Gastroesophageal sphincter (tissue), 4 donors: ENCODE data around the gene CD36. TPM values are rescaled to one million over a fixed set of nuclear protein-coding genes. Genes with fewer than 3 reads are reported as not detected.

Source experiments
- ATAC-seq: fragments of 150-250 bp; one replicate; pipeline ENCODE4 v1.9.1; 2016; ENCODE audit warnings: mild to moderate bottlenecking, moderate library complexity
- H3K27ac ChIP-seq, 4 donors: fragments of 200-600 bp; sonication (generic) in 3 of 4; 1 replicate in 3 of 4; 2 replicates in 1 of 4; pipeline ENCODE4 v1.5.1; 2016 to 2019
- H3K27me3 ChIP-seq: fragments of 200-600 bp; sonication (generic); one replicate; pipeline ENCODE4 v1.5.1; 2019
- H3K36me3 ChIP-seq, 2 donors: fragments of 200-600 bp; sonication (generic); one replicate each; pipeline ENCODE4 v1.5.1; 2019; ENCODE audit warnings: control low read depth in 1 of 2
- H3K4me1 ChIP-seq, 3 donors: fragments of 200-600 bp; sonication (generic); 1 replicate in 2 of 3; 2 replicates in 1 of 3; pipeline ENCODE4 v1.5.1; 2016 to 2019; ENCODE audit warnings: control low read depth in 2 of 3
- H3K4me3 ChIP-seq, 2 donors: fragments of 200-600 bp; sonication (generic); one replicate each; pipeline ENCODE4 v1.5.1; 2019; ENCODE audit warnings: mild to moderate bottlenecking in 1 of 2, moderate library complexity in 1 of 2
- H3K9me3 ChIP-seq, 3 donors: fragments of 200-600 bp; sonication (generic); one replicate each; pipeline ENCODE4 v1.5.1; 2017 to 2019; ENCODE audit warnings: control low read depth in 2 of 3
- CTCF ChIP-seq, 4 experiments: fragments of 200-600 bp in 2 of 4; fragments of 450-650 bp in 2 of 4; sonication (generic) in 1 of 4; IDR thresholded peaks; one replicate each; pipeline ENCODE4 v1.5.1; 2017 to 2019; ENCODE audit warnings: antibody characterized with exemption in 4 of 4, mild to moderate bottlenecking in 2 of 4, moderate library complexity in 2 of 4
- EP300 ChIP-seq: sonication (generic); formaldehyde crosslinking; IDR thresholded peaks from one replicate; pipeline ENCODE4 v1.6.1; 2017; ENCODE audit warnings: antibody characterized with exemption, mild to moderate bottlenecking
- POLR2A ChIP-seq, 2 donors: fragments of 450-650 bp; IDR thresholded peaks; one replicate each; pipeline ENCODE4 v1.6.1; 2017; ENCODE audit warnings: antibody characterized with exemption in 2 of 2, mild to moderate bottlenecking in 2 of 2, moderate library complexity in 1 of 2
- POLR2AphosphoS5 ChIP-seq: sonication (generic); formaldehyde crosslinking; IDR thresholded peaks from one replicate; pipeline ENCODE4 v1.6.1; 2017; ENCODE audit warnings: antibody characterized with exemption
- WGBS, 2 donors: methylation state at CpG; one replicate each; pipeline ENCODE4 v1.1.5; 2018; ENCODE audit warnings: low coverage in 1 of 2; 5-methylcytosine and 5-hydroxymethylcytosine counted together
- total RNA-seq, 4 donors: library from RNA; depleted of rRNA; stranded (reverse); fragments of >200 nt; gene quantifications; one replicate each; pipeline ENCODE4 v1.1.0, GENCODE V29; 2016

The CD36 gene
- total RNA-seq, 4 donors from 2014 or later: 52.9 to 284 (median 81.2) TPM

GRCh38 chr7:80646083-80646865 is 7.8 kb downstream of the CD36 start:
- H3K36me3 ChIP-seq: no peaks in the 10 kb centered on the region
- H3K27me3 ChIP-seq: no peaks in the 10 kb centered on the region
- WGBS, 2 donors: 68 to 75% methylated on average over 7 to 9 of the region's 9 CpGs
- no peak overlapping the region for H3K27ac ChIP-seq
- H3K4me3 ChIP-seq: no peak overlapping the region
- no peak for TF ChIP-seq POLR2AphosphoS5
- TF ChIP-seq POLR2A (IDR thresholded peaks at IDR 0.05): no peak
- TF ChIP-seq CTCF (IDR thresholded peaks at IDR 0.05): no peak
- TF ChIP-seq EP300: no peak
- ATAC-seq: no peak
- H3K9me3 ChIP-seq: no peaks in the 10 kb centered on the region
- H3K4me1 ChIP-seq: no peaks in the 10 kb centered on the region

- no peak for ATAC-seq
- no peak overlapping the region for H3K27ac ChIP-seq
- no peaks in the 10 kb centered on the region for H3K36me3 ChIP-seq
- WGBS, 2 donors: 59 to 63% methylated on average over 3 of the region's 3 CpGs
- no peak overlapping the region for H3K4me3 ChIP-seq
- no peaks in the 10 kb centered on the region for H3K4me1 ChIP-seq
- H3K27me3 ChIP-seq: no peaks in the 10 kb centered on the region
- TF ChIP-seq CTCF (IDR thresholded peaks at IDR 0.05) (no peak), POLR2A (IDR thresholded peaks at IDR 0.05) (no peak), POLR2AphosphoS5 (no peak), EP300 (no peak)
- no peaks in the 10 kb centered on the region for H3K9me3 ChIP-seq
Observed at GRCh38 chr7:80647436-80647835, 9.0 kb downstream of the CD36 start.

GRCh38 chr7:80648031-80648600 is 9.7 kb downstream of the CD36 start:
- whole genome bisulfite sequencing, 2 donors: 97 to 100% methylated on average over 2 of the region's 2 CpGs
- Histone ChIP-seq H3K36me3 (no peaks in the 10 kb centered on the region), H3K27me3 (no peaks in the 10 kb centered on the region), H3K9me3 (no peaks in the 10 kb centered on the region), H3K27ac (no peak overlapping the region), H3K4me1 (no peaks in the 10 kb centered on the region), H3K4me3 (no peak overlapping the region)
- no peak for ATAC-seq
- no peak for TF ChIP-seq CTCF (IDR thresholded peaks at IDR 0.05)
- no peak for TF ChIP-seq POLR2A (IDR thresholded peaks at IDR 0.05)
- TF ChIP-seq EP300: no peak
- no peak for TF ChIP-seq POLR2AphosphoS5

- TF ChIP-seq CTCF (IDR thresholded peaks at IDR 0.05) (no peak), EP300 (no peak), POLR2A (IDR thresholded peaks at IDR 0.05) (no peak), POLR2AphosphoS5 (no peak)
- Histone ChIP-seq H3K36me3 (no peaks in the 10 kb centered on the region), H3K4me3 (no peak overlapping the region), H3K27ac (no peak overlapping the region), H3K27me3 (no peaks in the 10 kb centered on the region), H3K4me1 (no peaks in the 10 kb centered on the region), H3K9me3 (no peaks in the 10 kb centered on the region)
- ATAC-seq: no peak
- WGBS, 2 donors: 85 to 88% methylated on average over 3 of the region's 3 CpGs
Observed at GRCh38 chr7:80649011-80649410, 10.6 kb downstream of the CD36 start.

- H3K9me3 ChIP-seq: no peaks in the 10 kb centered on the region
- H3K4me1 ChIP-seq: no peaks in the 10 kb centered on the region
- 96% methylated on average over 2 of the region's 2 CpGs for WGBS, 2 donors
- H3K4me3 ChIP-seq: no peak overlapping the region
- ATAC-seq: no peak
- no peak overlapping the region for H3K27ac ChIP-seq
- TF ChIP-seq EP300 (no peak), POLR2AphosphoS5 (no peak), POLR2A (IDR thresholded peaks at IDR 0.05) (no peak), CTCF (IDR thresholded peaks at IDR 0.05) (no peak)
- H3K27me3 ChIP-seq: no peaks in the 10 kb centered on the region
- H3K36me3 ChIP-seq: no peaks in the 10 kb centered on the region
Observed at GRCh38 chr7:80650030-80650429, 11.6 kb downstream of the CD36 start.
